ENCODE results near the gene ITGA5. TPM values are rescaled to one million over a fixed set of nuclear protein-coding genes. Genes with fewer than 3 reads are reported as not detected.

Gene ITGA5
- total RNA-seq, 1 experiment from 2014 or later = 12.2 TPM

DNA sequence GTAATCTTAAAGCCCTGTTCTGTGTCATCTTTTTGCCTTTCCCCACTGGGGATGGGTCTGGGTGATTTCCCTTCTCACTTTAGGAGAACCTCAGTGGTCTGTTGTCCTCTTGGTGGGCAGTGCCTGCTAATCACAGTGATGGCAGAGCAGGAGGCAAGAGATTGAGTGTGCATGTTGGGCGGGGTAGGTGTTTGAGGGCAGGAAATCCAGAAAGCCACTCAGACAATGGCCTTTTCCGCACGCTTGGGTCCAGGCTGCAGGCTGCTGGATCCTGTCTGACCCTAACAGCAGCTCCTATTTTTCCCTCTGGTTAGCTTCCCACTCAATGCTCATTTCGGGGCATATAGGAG lies 13.7 kb upstream of the ITGA5 start:
- no peaks in the 10 kb centered on the region for H3K79me2 ChIP-seq (ENCODE audit: insufficient read depth, low read length)
- no peak overlapping the region for H2AK5ac ChIP-seq (ENCODE audit: insufficient read length, low read length)
- Mint-ChIP-seq H3K27me3 (ENCODE audit: low read depth) (peaks cover 81% of the 10 kb centered on the region), H3K27ac (no peak overlapping the region), H3K36me3 (ENCODE audit: insufficient read depth in 1 of 3, low read depth in 3 of 3) (no peaks in the 10 kb centered on the region), H3K9me3 (peaks cover 0 to 3% of the 10 kb centered on the region in 2 experiments; a peak in 1 of 5 replicates), H3K4me1 (peaks cover 25 to 39% of the 10 kb centered on the region in 2 experiments), H3K4me3 (no peak overlapping the region)
- H3K23ac ChIP-seq (ENCODE audit: insufficient read length, low read depth, low read length) = no peak overlapping the region
- H3K27ac ChIP-seq (ENCODE audit: insufficient read length, low read depth, low read length) = no peak overlapping the region
- no peak overlapping the region for H2BK120ac ChIP-seq (ENCODE audit: low read depth, low read length, poor library complexity, severe bottlenecking)
- H2BK15ac ChIP-seq (ENCODE audit: low read depth, low read length) = no peak overlapping the region
- H3K4me1 ChIP-seq (ENCODE audit: insufficient read depth, low read length) = peaks cover 14% of the 10 kb centered on the region; the same call in 1 of the 2 replicates
- H3K18ac ChIP-seq (ENCODE audit: insufficient read length, low read depth, low read length) = no peak overlapping the region
- H3K23me2 ChIP-seq (ENCODE audit: insufficient read length, low read depth, low read length, poor library complexity, severe bottlenecking) = no peaks in the 10 kb centered on the region
- TF ChIP-seq, protein P1, sequence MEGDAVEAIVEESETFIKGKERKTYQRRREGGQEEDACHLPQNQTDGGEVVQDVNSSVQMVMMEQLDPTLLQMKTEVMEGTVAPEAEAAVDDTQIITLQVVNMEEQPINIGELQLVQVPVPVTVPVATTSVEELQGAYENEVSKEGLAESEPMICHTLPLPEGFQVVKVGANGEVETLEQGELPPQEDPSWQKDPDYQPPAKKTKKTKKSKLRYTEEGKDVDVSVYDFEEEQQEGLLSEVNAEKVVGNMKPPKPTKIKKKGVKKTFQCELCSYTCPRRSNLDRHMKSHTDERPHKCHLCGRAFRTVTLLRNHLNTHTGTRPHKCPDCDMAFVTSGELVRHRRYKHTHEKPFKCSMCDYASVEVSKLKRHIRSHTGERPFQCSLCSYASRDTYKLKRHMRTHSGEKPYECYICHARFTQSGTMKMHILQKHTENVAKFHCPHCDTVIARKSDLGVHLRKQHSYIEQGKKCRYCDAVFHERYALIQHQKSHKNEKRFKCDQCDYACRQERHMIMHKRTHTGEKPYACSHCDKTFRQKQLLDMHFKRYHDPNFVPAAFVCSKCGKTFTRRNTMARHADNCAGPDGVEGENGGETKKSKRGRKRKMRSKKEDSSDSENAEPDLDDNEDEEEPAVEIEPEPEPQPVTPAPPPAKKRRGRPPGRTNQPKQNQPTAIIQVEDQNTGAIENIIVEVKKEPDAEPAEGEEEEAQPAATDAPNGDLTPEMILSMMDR (conservative IDR thresholded peaks at IDR 0.05) = no peak
- no peak overlapping the region for H4K91ac ChIP-seq (ENCODE audit: insufficient read length, low read depth, low read length)
- H4K20me1 ChIP-seq (ENCODE audit: control insufficient read depth, insufficient read depth, insufficient read length) = no peaks in the 10 kb centered on the region
- DNase-seq = no peak
- H3K4me2 ChIP-seq (ENCODE audit: insufficient read depth, insufficient read length, low read length) = no peak overlapping the region
- no peak overlapping the region for H2BK20ac ChIP-seq (ENCODE audit: low read depth, low read length, poor library complexity, severe bottlenecking)
- no CpG with 5 or more reads among the region's 4 CpGs for WGBS (ENCODE audit: extremely low coverage, insufficient read length, low lambda C conversion rate)
- no peak overlapping the region for H4K8ac ChIP-seq (replicated peaks; ENCODE audit: insufficient read length, low read depth, low read length)
- no peaks in the 10 kb centered on the region for H3K9me3 ChIP-seq (ENCODE audit: control insufficient read depth, low read depth, low read length)
- no peak overlapping the region for H3K56ac ChIP-seq (ENCODE audit: insufficient read length, low read depth, low read length)
- H4K5ac ChIP-seq (ENCODE audit: insufficient read length, low read depth, low read length) = no peak overlapping the region
- no peak overlapping the region for H3K14ac ChIP-seq (ENCODE audit: insufficient read depth, low read length)
- no peak overlapping the region for H2BK5ac ChIP-seq (ENCODE audit: insufficient read length, low read length)
- no peak overlapping the region for H3K9ac ChIP-seq (ENCODE audit: extremely low read depth, insufficient read length, low read length)
- no peak overlapping the region for H2BK12ac ChIP-seq (ENCODE audit: insufficient read length, low read depth, low read length)
- H3K79me1 ChIP-seq (ENCODE audit: insufficient read depth, low read depth, low read length, poor library complexity, severe bottlenecking) = no peaks in the 10 kb centered on the region
- H3K27me3 ChIP-seq (ENCODE audit: insufficient read depth, low read length) = peaks cover 4% of the 10 kb centered on the region
- no peak overlapping the region for H3K4ac ChIP-seq (ENCODE audit: low read depth, low read length)
- no peak overlapping the region for H2AFZ ChIP-seq (ENCODE audit: low read length)
- H3T11ph ChIP-seq (ENCODE audit: low read length) = no peak overlapping the region
